ENCODE data around the gene GRM4.

Gene GRM4

GRCh38 chr6:33977606-33978411, 168.1 kb downstream of the GRM4 start:
- Histone ChIP-seq H4K20me1 (ENCODE audit: insufficient read depth) (no peaks in the 10 kb centered on the region), H3K4me3 (IDR thresholded peaks at IDR 0.05; ENCODE audit: insufficient read depth, low read depth, low read length) (no peak overlapping the region), H3K9ac (no peak overlapping the region), H3K79me2 (ENCODE audit: insufficient read depth, low read depth) (no peaks in the 10 kb centered on the region), H2AFZ (ENCODE audit: low read depth) (no peak overlapping the region), H3K36me3 (ENCODE audit: insufficient read depth) (no peaks in the 10 kb centered on the region), H3K27ac (no peak overlapping the region), H3K4me1 (ENCODE audit: low read depth, poor library complexity, severe bottlenecking) (no peaks in the 10 kb centered on the region), H3K27me3 (ENCODE audit: insufficient read depth, low read depth) (peaks cover 73% of the 10 kb centered on the region), H3K4me2 (no peak overlapping the region)
- TF ChIP-seq CTCF (conservative IDR thresholded peaks at IDR 0.05; ENCODE audit: low read depth, low read length) = no peak

GRCh38 chr6:33976437-33977360, 169.2 kb downstream of the GRM4 start:
- Histone ChIP-seq H3K9ac (no peak overlapping the region), H3K4me2 (no peak overlapping the region), H3K27ac (no peak overlapping the region), H2AFZ (ENCODE audit: low read depth) (no peak overlapping the region), H3K4me1 (ENCODE audit: low read depth, poor library complexity, severe bottlenecking) (no peaks in the 10 kb centered on the region), H4K20me1 (ENCODE audit: insufficient read depth) (no peaks in the 10 kb centered on the region), H3K36me3 (ENCODE audit: insufficient read depth) (no peaks in the 10 kb centered on the region), H3K79me2 (ENCODE audit: insufficient read depth, low read depth) (no peaks in the 10 kb centered on the region), H3K27me3 (ENCODE audit: insufficient read depth, low read depth) (peaks cover 76% of the 10 kb centered on the region), H3K4me3 (IDR thresholded peaks at IDR 0.05; ENCODE audit: insufficient read depth, low read depth, low read length) (no peak overlapping the region)
- TF ChIP-seq CTCF (conservative IDR thresholded peaks at IDR 0.05; ENCODE audit: low read depth, low read length) = no peak

GRCh38 chr6:33975661-33976436, 170.0 kb downstream of the GRM4 start:
- H3K27me3 ChIP-seq (ENCODE audit: insufficient read depth, low read depth) = peaks cover 78% of the 10 kb centered on the region
- no peak for TF ChIP-seq CTCF (conservative IDR thresholded peaks at IDR 0.05; ENCODE audit: low read depth, low read length)

GRCh38 chr6:33974471-33974870, 171.4 kb downstream of the GRM4 start:
- Histone ChIP-seq H3K27me3 (ENCODE audit: insufficient read depth, low read depth) (peaks cover 81% of the 10 kb centered on the region), H2AFZ (ENCODE audit: low read depth) (no peak overlapping the region), H3K4me3 (IDR thresholded peaks at IDR 0.05; ENCODE audit: insufficient read depth, low read depth, low read length) (no peak overlapping the region), H3K4me1 (ENCODE audit: low read depth, poor library complexity, severe bottlenecking) (no peaks in the 10 kb centered on the region), H3K27ac (no peak overlapping the region), H3K79me2 (ENCODE audit: insufficient read depth, low read depth) (no peaks in the 10 kb centered on the region), H3K9ac (no peak overlapping the region), H3K36me3 (ENCODE audit: insufficient read depth) (no peaks in the 10 kb centered on the region), H4K20me1 (ENCODE audit: insufficient read depth) (no peaks in the 10 kb centered on the region), H3K4me2 (no peak overlapping the region)
- TF ChIP-seq CTCF (conservative IDR thresholded peaks at IDR 0.05; ENCODE audit: low read depth, low read length) = no peak

More at GRCh38 chr6:33975661-33976436, 170.0 kb downstream of the GRM4 start:
- Histone ChIP-seq H4K20me1 (ENCODE audit: insufficient read depth) (no peaks in the 10 kb centered on the region), H3K9ac (no peak overlapping the region), H3K4me1 (ENCODE audit: low read depth, poor library complexity, severe bottlenecking) (no peaks in the 10 kb centered on the region), H3K4me3 (IDR thresholded peaks at IDR 0.05; ENCODE audit: insufficient read depth, low read depth, low read length) (no peak overlapping the region), H3K27ac (no peak overlapping the region), H3K4me2 (no peak overlapping the region), H2AFZ (ENCODE audit: low read depth) (no peak overlapping the region), H3K79me2 (ENCODE audit: insufficient read depth, low read depth) (no peaks in the 10 kb centered on the region), H3K36me3 (ENCODE audit: insufficient read depth) (no peaks in the 10 kb centered on the region)
